Peyer's patch (tissue), 4 donors: Measurements from ENCODE around the gene SHROOM2. TPM values are rescaled to one million over a fixed set of nuclear protein-coding genes. Genes with fewer than 3 reads are reported as not detected.

Experiments
- DNase-seq, 3 donors: peaks; one replicate each; pipeline ENCODE4 v3.0.0-alpha.2; 2017 to 2019
- H3K27ac ChIP-seq, 4 donors: fragments of 200-600 bp; sonication (generic); one replicate each; pipeline ENCODE4 v1.5.1; 2016 to 2019
- H3K27me3 ChIP-seq, 2 donors: fragments of 200-600 bp; sonication (generic); one replicate each; pipeline ENCODE4 v1.5.1; 2019
- H3K36me3 ChIP-seq, 3 donors: fragments of 200-600 bp; sonication (generic); one replicate each; pipeline ENCODE4 v1.5.1; 2016 to 2019
- H3K4me1 ChIP-seq, 4 donors: fragments of 200-600 bp; sonication (generic); one replicate each; pipeline ENCODE4 v1.5.1; 2016 to 2019
- H3K4me3 ChIP-seq, 4 donors: fragments of 200-600 bp; sonication (generic); 1 replicate in 3 of 4; 2 replicates in 1 of 4; pipeline ENCODE4 v1.5.1; 2016 to 2019; ENCODE audit warnings: mild to moderate bottlenecking in 1 of 4
- H3K9me3 ChIP-seq, 4 donors: fragments of 200-600 bp; sonication (generic); one replicate each; pipeline ENCODE4 v1.5.1; 2016 to 2019; ENCODE audit warnings: mild to moderate bottlenecking in 1 of 4
- CTCF ChIP-seq, 6 experiments: fragments of 450-650 bp in 4 of 6; fragments of 200-600 bp in 2 of 6; sonication (generic) in 1 of 6; IDR thresholded peaks; one replicate each; pipeline ENCODE4 v1.5.1; 2017 to 2019; ENCODE audit warnings: antibody characterized with exemption in 6 of 6, mild to moderate bottlenecking in 3 of 6, moderate library complexity in 1 of 6
- POLR2A ChIP-seq, 2 donors: fragments of 450-650 bp; IDR thresholded peaks; one replicate each; pipeline ENCODE4 v1.5.1; 2017; ENCODE audit warnings: antibody characterized with exemption in 2 of 2, mild to moderate bottlenecking in 2 of 2, moderate library complexity in 2 of 2
- total RNA-seq, 4 donors: library from RNA; depleted of rRNA; stranded (reverse); fragments of >200 nt; gene quantifications; one replicate each; pipeline ENCODE4 v1.1.0, GENCODE V29; 2016

The SHROOM2 gene
- total RNA-seq, 4 donors from 2014 or later, result 1.8 to 7.4 (median 3.3) TPM

- TF ChIP-seq POLR2A (IDR thresholded peaks at IDR 0.05) (no peak), CTCF (IDR thresholded peaks at IDR 0.05) (no peak)
- H3K27me3 ChIP-seq, result no peaks in the 10 kb centered on the region
- no peak overlapping the region for H3K4me3 ChIP-seq
- no peaks in the 10 kb centered on the region for H3K4me1 ChIP-seq
- no peak for DNase-seq
- no peak overlapping the region for H3K27ac ChIP-seq
- H3K9me3 ChIP-seq, result no peaks in the 10 kb centered on the region
- no peaks in the 10 kb centered on the region for H3K36me3 ChIP-seq
Measured at GRCh38 chrX:9923357-9923756, 137.1 kb downstream of the SHROOM2 start.

- Histone ChIP-seq H3K4me3 (no peak overlapping the region), H3K9me3 (no peaks in the 10 kb centered on the region), H3K27ac (no peak overlapping the region), H3K36me3 (no peaks in the 10 kb centered on the region), H3K4me1 (no peaks in the 10 kb centered on the region), H3K27me3 (no peaks in the 10 kb centered on the region)
- DNase-seq, result no peak
- TF ChIP-seq POLR2A (IDR thresholded peaks at IDR 0.05), result no peak
- no peak for TF ChIP-seq CTCF (IDR thresholded peaks at IDR 0.05)
Measured at GRCh38 chrX:9926002-9926401, 139.8 kb downstream of the SHROOM2 start.

- Histone ChIP-seq H3K27me3 (no peaks in the 10 kb centered on the region), H3K9me3 (no peaks in the 10 kb centered on the region), H3K4me1 (no peaks in the 10 kb centered on the region), H3K4me3 (no peak overlapping the region), H3K27ac (no peak overlapping the region), H3K36me3 (no peaks in the 10 kb centered on the region)
- no peak for DNase-seq
- TF ChIP-seq CTCF (IDR thresholded peaks at IDR 0.05), result no peak
- TF ChIP-seq POLR2A (IDR thresholded peaks at IDR 0.05), result no peak
Measured at GRCh38 chrX:9927698-9928482, 141.7 kb downstream of the SHROOM2 start.

- H3K36me3 ChIP-seq, result no peaks in the 10 kb centered on the region
- H3K9me3 ChIP-seq, result no peaks in the 10 kb centered on the region
- H3K4me1 ChIP-seq, result no peaks in the 10 kb centered on the region
- TF ChIP-seq CTCF (IDR thresholded peaks at IDR 0.05), result no peak
- TF ChIP-seq POLR2A (IDR thresholded peaks at IDR 0.05), result no peak
- no peak overlapping the region for H3K27ac ChIP-seq
- H3K4me3 ChIP-seq, result no peak overlapping the region
- DNase-seq, result no peak
- no peaks in the 10 kb centered on the region for H3K27me3 ChIP-seq
Measured at GRCh38 chrX:9935436-9935835, 149.2 kb downstream of the SHROOM2 start.

GRCh38 chrX:9937761-9938160 lies 151.5 kb downstream of the SHROOM2 start:
- no peaks in the 10 kb centered on the region for H3K27me3 ChIP-seq
- H3K9me3 ChIP-seq, result no peaks in the 10 kb centered on the region
- H3K4me3 ChIP-seq, result no peak overlapping the region
- DNase-seq, result no peak
- H3K36me3 ChIP-seq, result no peaks in the 10 kb centered on the region
- no peak for TF ChIP-seq CTCF (IDR thresholded peaks at IDR 0.05)
- TF ChIP-seq POLR2A (IDR thresholded peaks at IDR 0.05), result no peak
- no peaks in the 10 kb centered on the region for H3K4me1 ChIP-seq
- no peak overlapping the region for H3K27ac ChIP-seq
